Left lung (tissue), 10 donors: ENCODE data around the gene CDK6. TPM values are rescaled to one million over a fixed set of nuclear protein-coding genes. Genes with fewer than 3 reads are reported as not detected.
"Not testable (repeated sequence)": the region's sequence is repeated elsewhere in the genome, so short reads cannot be mapped to it uniquely, and the experiment has no call there.

Experiments used
- ATAC-seq: fragments of 200-7000 bp; cut with Tn5 transposase; one replicate; pipeline ENCODE4 v1.9.1; 2020; ENCODE audit warnings: moderate library complexity
- DNase-seq, 4 donors: peaks; one replicate each; pipeline ENCODE4 v3.0.0-alpha.2; 2013 to 2020
- H3K27ac ChIP-seq, 2 donors: fragments of 200-600 bp; sonication (generic) in 1 of 2; one replicate each; pipeline versions ENCODE4 v1.5.0 to v1.8.0; 2020 to 2021
- H3K27me3 ChIP-seq, 2 donors: fragments of 200-600 bp; sonication (generic) in 1 of 2; one replicate each; pipeline versions ENCODE4 v1.5.0 to v1.8.0; 2020 to 2021
- H3K36me3 ChIP-seq, 2 donors: fragments of 200-600 bp; sonication (generic) in 1 of 2; one replicate each; pipeline versions ENCODE4 v1.5.0 to v1.8.0; 2020 to 2021
- H3K4me1 ChIP-seq, 2 donors: fragments of 200-600 bp; one replicate each; pipeline ENCODE4 v1.8.0; 2021
- H3K4me3 ChIP-seq, 2 donors: fragments of 200-600 bp; sonication (generic) in 1 of 2; one replicate each; pipeline versions ENCODE4 v1.5.0 to v1.8.0; 2020 to 2021; ENCODE audit warnings: mild to moderate bottlenecking in 1 of 2
- H3K9me3 ChIP-seq, 2 donors: fragments of 200-600 bp; sonication (generic) in 1 of 2; one replicate each; pipeline versions ENCODE4 v1.5.0 to v1.8.0; 2020 to 2021
- intact Hi-C, 2 donors: fragments of 100-400 bp; cut with DNase I; formaldehyde crosslinking; loops; one replicate each; pipeline versions ENCODE4 v1.11.2 to v1.14.2; 2022
- polyA plus RNA-seq, 6 donors: library from polyadenylated mRNA; unstranded; fragments of 120-200 nt; gene quantifications; one replicate each; pipeline ENCODE4 v1.2.1, GENCODE V29; 2013; ENCODE audit not compliant: insufficient read length in 6 of 6
- total RNA-seq, 2 donors: library from RNA; stranded (reverse); fragmentation: NEBNext Ultra II Directional; extraction: Animal tissue kit (Norgen Biotek cat#: 25700); gene quantifications; one replicate each; pipeline ENCODE4 v1.2.1, GENCODE V29; 2021
- TF ChIP-seq, protein P1 (sequence below), 2 donors: fragments of 200-600 bp; sonication (generic) in 1 of 2; IDR thresholded peaks; one replicate each; pipeline versions ENCODE4 v1.5.0 to v1.8.0; 2021; ENCODE audit warnings: antibody characterized with exemption in 2 of 2
- donor health status: DM: no; HTN: yes; CAD: no.
- donor health status: DM: no; HTN: no; CAD: no.

CDK6 gene
- total and polyA plus RNA-seq, 8 donors = 20.3 to 52.2 (median 43.7) TPM

DNA sequence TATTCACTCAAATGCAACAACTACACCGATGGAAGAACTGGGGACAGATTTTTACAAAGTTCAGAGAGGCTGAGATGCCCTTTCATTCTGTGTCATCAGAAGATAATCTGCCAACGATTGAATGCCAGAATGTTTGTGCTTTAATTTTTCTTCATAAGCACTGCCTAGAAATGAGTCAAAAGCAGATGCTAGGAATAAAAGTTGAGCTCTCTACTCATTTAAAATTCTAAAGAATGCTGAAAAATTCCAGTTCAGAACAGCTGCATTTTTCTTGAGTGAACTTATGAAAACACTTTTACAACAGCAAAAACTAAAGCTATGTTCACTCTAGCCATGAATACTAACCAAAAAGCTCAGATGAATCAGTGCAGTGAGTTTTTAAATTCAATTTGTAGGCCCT lies 223.9 kb downstream of the CDK6 start:
- H3K27me3 ChIP-seq = no peaks in the 10 kb centered on the region
- no peaks in the 10 kb centered on the region for H3K9me3 ChIP-seq
- TF ChIP-seq, protein P1, sequence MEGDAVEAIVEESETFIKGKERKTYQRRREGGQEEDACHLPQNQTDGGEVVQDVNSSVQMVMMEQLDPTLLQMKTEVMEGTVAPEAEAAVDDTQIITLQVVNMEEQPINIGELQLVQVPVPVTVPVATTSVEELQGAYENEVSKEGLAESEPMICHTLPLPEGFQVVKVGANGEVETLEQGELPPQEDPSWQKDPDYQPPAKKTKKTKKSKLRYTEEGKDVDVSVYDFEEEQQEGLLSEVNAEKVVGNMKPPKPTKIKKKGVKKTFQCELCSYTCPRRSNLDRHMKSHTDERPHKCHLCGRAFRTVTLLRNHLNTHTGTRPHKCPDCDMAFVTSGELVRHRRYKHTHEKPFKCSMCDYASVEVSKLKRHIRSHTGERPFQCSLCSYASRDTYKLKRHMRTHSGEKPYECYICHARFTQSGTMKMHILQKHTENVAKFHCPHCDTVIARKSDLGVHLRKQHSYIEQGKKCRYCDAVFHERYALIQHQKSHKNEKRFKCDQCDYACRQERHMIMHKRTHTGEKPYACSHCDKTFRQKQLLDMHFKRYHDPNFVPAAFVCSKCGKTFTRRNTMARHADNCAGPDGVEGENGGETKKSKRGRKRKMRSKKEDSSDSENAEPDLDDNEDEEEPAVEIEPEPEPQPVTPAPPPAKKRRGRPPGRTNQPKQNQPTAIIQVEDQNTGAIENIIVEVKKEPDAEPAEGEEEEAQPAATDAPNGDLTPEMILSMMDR (IDR thresholded peaks at IDR 0.05) = no peak
- intact Hi-C loops = loop anchor here in 1 of 2 donors (10.0 kb wide), 1 partner anchor 432 kb away; no protein-coding TSS in a partner anchor
- no peak overlapping the region for H3K27ac ChIP-seq
- H3K4me3 ChIP-seq = no peak overlapping the region
- DNase-seq (no peak), ATAC-seq (no peak)
- no peaks in the 10 kb centered on the region for H3K4me1 ChIP-seq
- H3K36me3 ChIP-seq = peaks cover 0 to 10% of the 10 kb centered on the region in 2 donors

DNA sequence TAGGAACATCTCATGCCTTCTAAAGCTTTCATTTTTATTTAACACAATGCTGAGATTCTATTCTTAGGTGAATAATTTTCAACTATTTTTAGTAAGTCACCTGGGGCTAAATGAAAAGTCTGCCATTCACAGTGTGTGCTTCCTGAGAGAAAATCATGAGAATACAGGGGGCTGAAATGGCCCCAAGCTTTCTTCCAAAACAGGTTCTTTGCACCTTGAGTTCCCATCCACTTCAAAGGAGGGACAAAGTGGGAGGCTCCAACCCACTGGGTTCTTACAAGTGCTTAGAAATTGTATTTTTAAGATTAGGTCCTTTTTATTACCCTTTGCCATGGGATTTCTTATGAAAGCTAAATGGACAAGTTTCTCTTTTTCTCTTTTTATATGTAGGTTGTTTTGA lies 224.6 kb downstream of the CDK6 start:
- TF ChIP-seq, protein P1 (IDR thresholded peaks at IDR 0.05) = no peak
- H3K4me3 ChIP-seq = no peak overlapping the region
- H3K27me3 ChIP-seq = no peaks in the 10 kb centered on the region
- DNase-seq = no peak
- H3K27ac ChIP-seq = no peak overlapping the region
- no peaks in the 10 kb centered on the region for H3K4me1 ChIP-seq
- H3K36me3 ChIP-seq = peaks cover 0 to 3% of the 10 kb centered on the region in 2 donors
- ATAC-seq = no peak
- no peaks in the 10 kb centered on the region for H3K9me3 ChIP-seq
- intact Hi-C loops = loop anchor here in 1 of 2 donors (10.0 kb wide), 1 partner anchor 433 kb away; no protein-coding TSS in a partner anchor

DNA sequence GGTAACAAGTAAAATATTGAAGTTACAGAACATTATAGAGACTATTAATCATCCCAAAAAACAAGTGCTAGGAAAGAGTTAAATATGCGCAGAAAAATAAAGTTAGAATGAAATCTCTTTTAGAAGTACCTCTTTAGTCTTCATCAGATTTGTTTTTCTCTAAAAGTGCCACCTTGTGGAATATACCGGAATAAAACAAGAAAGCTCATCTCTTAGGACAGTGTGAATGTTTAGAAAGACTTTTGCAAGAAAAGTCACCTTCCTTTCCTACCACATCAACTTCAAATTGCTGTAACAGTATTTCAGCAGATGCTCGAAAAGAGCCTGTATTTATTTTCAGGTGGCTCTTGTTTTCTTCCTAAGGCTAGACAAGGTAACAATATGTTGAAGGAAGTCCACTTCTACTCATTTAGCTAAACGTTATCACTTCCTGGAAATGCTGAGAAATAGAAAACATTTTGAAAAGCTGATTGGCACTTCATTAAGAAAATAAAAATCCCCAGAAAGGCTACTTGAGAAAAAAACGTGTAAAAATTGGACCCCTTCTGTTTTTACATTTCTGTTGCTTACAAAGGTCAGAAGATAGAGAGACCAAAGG lies 226.4 kb downstream of the CDK6 start:
- Histone ChIP-seq H3K27me3 (no peaks in the 10 kb centered on the region), H3K27ac (no peak overlapping the region), H3K36me3 (peaks cover 0 to 3% of the 10 kb centered on the region in 2 donors), H3K4me3 (no peak overlapping the region), H3K9me3 (no peaks in the 10 kb centered on the region), H3K4me1 (no peaks in the 10 kb centered on the region)
- intact Hi-C loops = loop anchor here in 1 of 2 donors (10.0 kb wide), 1 partner anchor 435 kb away; no protein-coding TSS in a partner anchor
- DNase-seq (no peak), ATAC-seq (peak; percentile 53)
- TF ChIP-seq, protein P1 (IDR thresholded peaks at IDR 0.05) = peak; percentile 23 to 24

DNA sequence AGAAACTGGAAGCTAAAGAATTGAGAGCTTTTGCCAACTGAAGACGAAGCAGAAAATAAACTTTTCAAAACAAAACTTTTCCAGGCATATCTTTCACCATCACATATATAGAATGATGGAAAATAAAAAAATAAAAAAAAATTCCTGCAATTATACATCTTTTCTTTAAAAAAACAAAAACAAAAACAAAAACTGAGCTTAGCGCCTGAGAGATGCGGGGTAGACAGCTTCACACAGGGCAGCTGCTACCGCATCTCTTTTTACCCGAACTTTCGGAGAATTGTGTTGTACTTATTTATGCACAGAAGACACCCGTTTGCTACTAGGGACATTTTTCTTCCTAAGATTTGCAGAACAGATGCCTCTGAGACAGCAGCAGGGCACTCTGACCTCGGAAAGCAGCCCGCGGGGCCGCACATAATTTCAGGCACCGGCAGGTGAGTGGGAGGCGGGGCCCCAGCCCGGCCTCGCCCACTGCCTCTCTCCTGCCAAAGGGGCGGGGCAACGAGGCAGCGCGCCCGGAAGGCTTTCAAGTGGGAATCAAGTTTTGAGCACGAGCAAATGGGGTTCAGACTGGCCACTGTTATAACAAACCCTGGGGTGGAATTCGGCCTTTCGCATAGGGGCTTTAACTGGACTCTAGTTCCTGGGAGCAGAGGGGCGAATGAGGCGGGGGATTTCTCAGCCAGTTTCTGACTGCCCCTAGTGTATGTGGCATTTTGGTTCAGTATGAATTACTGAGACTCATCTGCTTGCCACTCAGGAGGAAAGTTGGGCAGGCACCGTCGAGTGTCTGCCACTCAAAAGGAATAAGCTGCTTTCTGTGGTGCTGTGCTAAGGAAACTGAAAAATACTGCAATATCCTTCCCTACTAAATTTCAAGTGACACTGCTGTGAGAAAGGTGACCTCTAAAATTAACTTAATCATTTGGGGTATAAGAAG lies 227.7 kb downstream of the CDK6 start:
- H3K4me1 ChIP-seq = no peaks in the 10 kb centered on the region
- H3K4me3 ChIP-seq = peak overlapping the region in 1 of 2 donors; percentile 3
- TF ChIP-seq, protein P1 (IDR thresholded peaks at IDR 0.05) = no peak
- no peaks in the 10 kb centered on the region for H3K27me3 ChIP-seq
- ATAC-seq (peak; percentile 96), DNase-seq (peak in 3 of 4 donors; percentile 44 to 84 (median 52))
- intact Hi-C loops = no loop called here
- H3K9me3 ChIP-seq = no peaks in the 10 kb centered on the region
- no peaks in the 10 kb centered on the region for H3K36me3 ChIP-seq
- H3K27ac ChIP-seq = no peak overlapping the region

DNA sequence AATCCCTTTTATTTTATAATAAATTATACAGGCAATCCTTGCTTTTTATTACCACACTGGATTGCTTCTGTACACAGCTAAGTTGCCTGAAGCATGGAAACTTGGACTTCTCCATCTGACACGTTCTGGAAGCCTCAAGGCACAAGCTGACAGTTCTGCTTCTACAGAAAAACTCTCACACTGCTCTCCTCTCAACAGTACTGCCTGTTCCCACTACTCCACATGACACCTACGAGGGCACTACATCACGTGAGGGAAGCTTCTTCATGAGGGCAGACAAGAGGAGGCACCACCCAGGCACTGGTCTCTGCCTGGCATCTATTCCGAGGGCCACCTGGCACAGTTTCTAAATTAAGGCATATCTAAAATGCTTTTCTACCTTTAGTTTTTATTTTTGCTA lies 229.4 kb downstream of the CDK6 start:
- H3K27ac ChIP-seq = no peak overlapping the region
- no peak overlapping the region for H3K4me3 ChIP-seq
- intact Hi-C loops = no loop called here
- no peaks in the 10 kb centered on the region for H3K9me3 ChIP-seq
- no peaks in the 10 kb centered on the region for H3K27me3 ChIP-seq
- ATAC-seq (no peak), DNase-seq (no peak)
- H3K4me1 ChIP-seq = no peaks in the 10 kb centered on the region
- no peaks in the 10 kb centered on the region for H3K36me3 ChIP-seq
- TF ChIP-seq, protein P1 (IDR thresholded peaks at IDR 0.05) = no peak

DNA sequence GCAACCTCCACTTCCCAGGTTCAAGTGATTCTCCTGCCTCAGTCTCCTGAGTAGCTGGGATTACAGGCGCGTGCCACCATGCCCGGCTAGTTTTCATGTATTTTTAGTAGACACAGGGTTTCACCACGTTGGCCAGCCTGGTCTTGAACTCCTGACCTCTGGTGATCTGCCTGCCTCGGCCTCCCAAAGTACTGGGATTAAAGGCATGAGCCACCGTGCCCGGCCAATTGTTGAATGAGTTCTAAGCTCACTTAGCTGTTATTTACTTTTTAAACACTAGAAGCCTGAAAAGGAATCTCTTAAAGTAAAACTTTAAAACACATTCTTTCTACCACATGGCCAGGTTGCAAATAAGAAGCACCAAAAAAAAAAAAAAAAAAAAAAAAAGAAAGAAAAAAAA lies 231.9 kb downstream of the CDK6 start:
- H3K36me3 ChIP-seq, H3K27me3 ChIP-seq, DNase-seq, H3K4me1 ChIP-seq, intact Hi-C loops, H3K9me3 ChIP-seq, H3K27ac ChIP-seq, H3K4me3 ChIP-seq: not testable (repeated sequence)
- peak; percentile 25 for ATAC-seq
